HepG2 (cell line): ENCODE measurements around the gene PCDH10. TPM values are rescaled to one million over a fixed set of nuclear protein-coding genes. Genes with fewer than 3 reads are reported as not detected.

Source experiments
- ATAC-seq: fragments of 200-7000 bp; cut with Tn5 transposase; 3 replicates; pipeline ENCODE4 v1.9.1; 2020; ENCODE audit warnings: mild to moderate bottlenecking, moderate library complexity
- BruUV-seq: library from RNA; stranded (reverse); fragments of 400-500 nt; replicated peaks from 2 replicates; lab custom pipeline; 2021; lab: Mats Ljungman, UMichigan
- CTCF ChIA-PET: fragments of 300-600 bp; formaldehyde crosslinking; extraction: SDS; loops from one replicate; lab custom pipeline; 2021; ENCODE audit warnings: low total read pairs, inconsistent platforms, low intra/inter-chr PET ratio; lab: Yijun Ruan, JAX
- POLR2A ChIA-PET: fragments of 350-600 bp; sonication (Branson Sonifier 250); formaldehyde crosslinking; loops from one replicate; lab custom pipeline; 2020; ENCODE audit warnings: antibody characterized with exemption, inconsistent platforms; lab: Yijun Ruan, JAX
- DNase-seq: peaks from one replicate; pipeline ENCODE4 v3.0.0-alpha.2; 2015; ENCODE audit warnings: low spot score
- FAIRE-seq: peaks from 3 replicates; lab custom pipeline; 2011; peaks lifted over from hg19 to GRCh38; lab: Jason Lieb, UNC
- H2AFZ ChIP-seq: one replicate; pipeline ENCODE4 v1.6.1; 2011; ENCODE audit warnings: low read length, inconsistent platforms
- H3K27ac ChIP-seq: fragments of 300-600 bp; 3 replicates; pipeline ENCODE4 v1.8.0; 2011; ENCODE audit warnings: mixed run types, mild to moderate bottlenecking, mixed read lengths, low read length, inconsistent platforms; ENCODE audit not compliant: insufficient read depth; ENCODE audit errors: extremely low read length
- H3K27me3 ChIP-seq, 2 experiments: fragments of 200-600 bp in 1 of 2; 2 replicates in 1 of 2; 3 replicates in 1 of 2; pipeline versions ENCODE4 v1.6.0 to v1.8.0; 2011; ENCODE audit warnings: low read length in 2 of 2, mild to moderate bottlenecking in 2 of 2, moderate library complexity in 2 of 2, inconsistent platforms in 1 of 2; ENCODE audit not compliant: insufficient read depth in 2 of 2, control insufficient read depth in 1 of 2
- H3K36me3 ChIP-seq, 2 experiments: fragments of 200-600 bp in 1 of 2; replicated peaks in 1 of 2; 2 replicates in 1 of 2; 3 replicates in 1 of 2; pipeline versions ENCODE4 v1.5.1 to v1.8.0; 2011; ENCODE audit warnings: low read length in 2 of 2, inconsistent platforms in 1 of 2; ENCODE audit not compliant: insufficient read depth in 2 of 2, control insufficient read depth in 1 of 2
- H3K4me1 ChIP-seq: 2 replicates; pipeline ENCODE4 v1.5.1; 2012; ENCODE audit warnings: low read length, inconsistent platforms; ENCODE audit not compliant: insufficient read depth
- H3K4me2 ChIP-seq: 2 replicates; pipeline ENCODE4 v1.6.0; 2011; ENCODE audit warnings: low read depth, low read length, inconsistent platforms
- H3K4me3 ChIP-seq, 3 experiments: fragments of 200-600 bp in 1 of 3; sonication (generic), shearing (Covaris generic) in 1 of 3; replicated peaks in 1 of 3; 2 replicates each; pipeline ENCODE4 v1.5.1; 2011 to 2016; ENCODE audit warnings: low read length in 3 of 3, inconsistent platforms in 2 of 3, low read depth in 2 of 3, mild to moderate bottlenecking in 2 of 3, control low read depth in 1 of 3, mixed read lengths in 1 of 3; ENCODE audit not compliant: insufficient read depth in 1 of 3
- H3K79me2 ChIP-seq: one replicate; pipeline ENCODE4 v1.6.1; 2011; ENCODE audit warnings: low read length, inconsistent platforms; ENCODE audit not compliant: insufficient read depth
- H3K9ac ChIP-seq: 2 replicates; pipeline ENCODE4 v1.6.0; 2011; ENCODE audit warnings: mild to moderate bottlenecking, low read depth, low read length, inconsistent platforms; ENCODE audit not compliant: insufficient read depth
- H3K9me3 ChIP-seq: 2 replicates; pipeline ENCODE4 v1.5.1; 2012; ENCODE audit warnings: mild to moderate bottlenecking, low read length
- H4K20me1 ChIP-seq: 2 replicates; pipeline ENCODE4 v1.6.0; 2011; ENCODE audit warnings: inconsistent platforms, mild to moderate bottlenecking, low read length, moderate library complexity; ENCODE audit not compliant: insufficient read depth
- ADNP ChIP-seq: sonication (generic); formaldehyde crosslinking; IDR thresholded peaks from 2 replicates; pipeline ENCODE4 v1.4.0; 2020; ENCODE audit warnings: missing genetic modification reagents
- CHD2 ChIP-seq: IDR thresholded peaks from 2 replicates; pipeline ENCODE4 v1.6.1; 2011; ENCODE audit warnings: low read depth, low read length, improper control_type of control experiment
- FOXA3 ChIP-seq: IDR thresholded peaks from 2 replicates; pipeline ENCODE4 v1.6.1; 2016; ENCODE audit warnings: missing genetic modification reagents, missing compliant biosample characterization
- JARID2 ChIP-seq: sonication (generic); formaldehyde crosslinking; IDR thresholded peaks from 2 replicates; pipeline ENCODE4 v1.8.1; 2023; ENCODE audit warnings: missing genetic modification reagents, inconsistent platforms; ENCODE audit not compliant: insufficient replicate concordance
- MTF1 ChIP-seq: sonication (generic); formaldehyde crosslinking; IDR thresholded peaks from 2 replicates; pipeline ENCODE4 v1.5.0; 2020; ENCODE audit warnings: missing genetic modification reagents
- NBN ChIP-seq: fragments of 450-650 bp; conservative IDR thresholded peaks from 2 replicates; pipeline ENCODE4 v1.6.1; 2017
- PHB2 ChIP-seq: fragments of 450-650 bp; IDR thresholded peaks from 2 replicates; pipeline ENCODE4 v1.6.1; 2018; ENCODE audit not compliant: partially characterized antibody
- PHF5A ChIP-seq: IDR thresholded peaks from one replicate; pipeline ENCODE4 v1.6.1; 2018; ENCODE audit warnings: low read depth, missing genetic modification reagents; ENCODE audit not compliant: unreplicated experiment
- POLR2A ChIP-seq, 2 experiments: IDR thresholded peaks; 2 replicates each; pipeline ENCODE4 v1.6.1; 2011; ENCODE audit warnings: low read depth in 2 of 2, low read length in 2 of 2, mild to moderate bottlenecking in 1 of 2, moderate library complexity in 1 of 2; ENCODE audit not compliant: insufficient read depth in 1 of 2
- RELA ChIP-seq: sonication (generic); formaldehyde crosslinking; IDR thresholded peaks from 2 replicates; pipeline ENCODE4 v1.4.0; 2020; ENCODE audit warnings: missing genetic modification reagents
- THYN1 ChIP-seq: sonication (generic); formaldehyde crosslinking; IDR thresholded peaks from 2 replicates; pipeline ENCODE4 v1.8.1; 2023; ENCODE audit warnings: low read depth, mild to moderate bottlenecking, moderate library complexity, missing genetic modification reagents, borderline replicate concordance
- ZFP1 ChIP-seq: IDR thresholded peaks from 2 replicates; pipeline ENCODE4 v1.6.1; 2016
- ZFP62 ChIP-seq: sonication (generic); formaldehyde crosslinking; IDR thresholded peaks from 2 replicates; pipeline ENCODE4 v1.4.0; 2020; ENCODE audit warnings: missing genetic modification reagents
- ZNF256 ChIP-seq: sonication (generic); formaldehyde crosslinking; conservative IDR thresholded peaks from 2 replicates; pipeline ENCODE4 v1.4.0; 2020; ENCODE audit warnings: missing genetic modification reagents
- ZNF335 ChIP-seq: sonication (generic); formaldehyde crosslinking; IDR thresholded peaks from 2 replicates; pipeline ENCODE4 v1.4.0; 2020; ENCODE audit warnings: missing genetic modification reagents
- ZNF468 ChIP-seq: sonication (generic); formaldehyde crosslinking; IDR thresholded peaks from 2 replicates; pipeline ENCODE4 v1.8.0; 2022; ENCODE audit warnings: mild to moderate bottlenecking, moderate library complexity, missing genetic modification reagents
- ZNF770 ChIP-seq: sonication (generic); formaldehyde crosslinking; IDR thresholded peaks from 2 replicates; pipeline ENCODE4 v1.5.0; 2020; ENCODE audit warnings: mild to moderate bottlenecking, missing genetic modification reagents
- WGBS: methylation state at CpG from one replicate; pipeline ENCODE4 v1.1.6; 2017; ENCODE audit warnings: low lambda C conversion rate; 5-methylcytosine and 5-hydroxymethylcytosine counted together
- in situ Hi-C: cut with HindIII; loops from 2 replicates; pipeline ENCODE4 v1.10.0; 2017; ENCODE audit warnings: low pct_unique_long_range_greater_than_20kb; ENCODE audit not compliant: extremely low pct_ligation_motif_present
- intact Hi-C: fragments of 100-400 bp; cut with micrococcal nuclease; formaldehyde crosslinking; loops from one replicate; pipeline ENCODE4 v1.10.0; 2022; ENCODE audit not compliant: unreplicated experiment
- polyA plus RNA-seq, 8 experiments: library from polyadenylated mRNA; depleted of rRNA in 3 of 8; stranded (reverse) in 7 of 8; unstranded in 1 of 8; fragments of >200 nt; fragmentation: Illumina TruSeq in 4 of 8; extraction: Trizol in 4 of 8; gene quantifications; 2 replicates each; pipeline versions ENCODE4 v1.2.1 to v1.2.3, GENCODE V29; 2011 to 2016; ENCODE audit warnings: low read depth in 4 of 8, missing spikeins in 1 of 8, mixed read lengths in 1 of 8; ENCODE audit not compliant: insufficient read depth in 1 of 8
- total RNA-seq, 5 experiments: library from RNA; depleted of rRNA; stranded (reverse); fragments of >200 nt; fragmentation: Illumina TruSeq; extraction: Trizol; gene quantifications; 2 replicates each; pipeline ENCODE4 v1.2.3, GENCODE V29; 2016; ENCODE audit warnings: low read depth in 1 of 5
- TF ChIP-seq, protein P1 (sequence below): sonication (generic); formaldehyde crosslinking; IDR thresholded peaks from 2 replicates; pipeline ENCODE4 v1.9.0; 2021; ENCODE audit warnings: missing genetic modification reagents, borderline replicate concordance
- TF ChIP-seq, protein P2 (sequence below): sonication (generic); formaldehyde crosslinking; IDR thresholded peaks from 2 replicates; pipeline ENCODE4 v1.4.0; 2020; ENCODE audit warnings: missing genetic modification reagents, low read depth, mild to moderate bottlenecking, borderline replicate concordance
- TF ChIP-seq, protein P3 (sequence below): sonication (generic); formaldehyde crosslinking; IDR thresholded peaks from 2 replicates; pipeline ENCODE4 v1.5.0; 2020; ENCODE audit warnings: missing genetic modification reagents

Gene PCDH10
- total and polyA plus RNA-seq, 2 of the 13 experiments (the other 11 are each of a cell fraction or from before 2014, with no cell fraction given) = not detected

- no peak overlapping the region for H3K4me2 ChIP-seq
- H3K9me3 ChIP-seq = no peaks in the 10 kb centered on the region
- DNase-seq = no peak
- CTCF ChIA-PET = no interaction called here
- ATAC-seq = no peak
- H3K27ac ChIP-seq = no peak overlapping the region
- WGBS = under 1% methylated on average over 6 of the region's 6 CpGs
- no TSS peak for BruUV-seq
- no peak overlapping the region for H2AFZ ChIP-seq
- no peaks in the 10 kb centered on the region for H3K79me2 ChIP-seq
- no peaks in the 10 kb centered on the region; a peak in 1 of 5 replicates for H3K27me3 ChIP-seq
- TF ChIP-seq RELA (CRISPR knock-in tag) = no peak
- TF ChIP-seq, protein P1, sequence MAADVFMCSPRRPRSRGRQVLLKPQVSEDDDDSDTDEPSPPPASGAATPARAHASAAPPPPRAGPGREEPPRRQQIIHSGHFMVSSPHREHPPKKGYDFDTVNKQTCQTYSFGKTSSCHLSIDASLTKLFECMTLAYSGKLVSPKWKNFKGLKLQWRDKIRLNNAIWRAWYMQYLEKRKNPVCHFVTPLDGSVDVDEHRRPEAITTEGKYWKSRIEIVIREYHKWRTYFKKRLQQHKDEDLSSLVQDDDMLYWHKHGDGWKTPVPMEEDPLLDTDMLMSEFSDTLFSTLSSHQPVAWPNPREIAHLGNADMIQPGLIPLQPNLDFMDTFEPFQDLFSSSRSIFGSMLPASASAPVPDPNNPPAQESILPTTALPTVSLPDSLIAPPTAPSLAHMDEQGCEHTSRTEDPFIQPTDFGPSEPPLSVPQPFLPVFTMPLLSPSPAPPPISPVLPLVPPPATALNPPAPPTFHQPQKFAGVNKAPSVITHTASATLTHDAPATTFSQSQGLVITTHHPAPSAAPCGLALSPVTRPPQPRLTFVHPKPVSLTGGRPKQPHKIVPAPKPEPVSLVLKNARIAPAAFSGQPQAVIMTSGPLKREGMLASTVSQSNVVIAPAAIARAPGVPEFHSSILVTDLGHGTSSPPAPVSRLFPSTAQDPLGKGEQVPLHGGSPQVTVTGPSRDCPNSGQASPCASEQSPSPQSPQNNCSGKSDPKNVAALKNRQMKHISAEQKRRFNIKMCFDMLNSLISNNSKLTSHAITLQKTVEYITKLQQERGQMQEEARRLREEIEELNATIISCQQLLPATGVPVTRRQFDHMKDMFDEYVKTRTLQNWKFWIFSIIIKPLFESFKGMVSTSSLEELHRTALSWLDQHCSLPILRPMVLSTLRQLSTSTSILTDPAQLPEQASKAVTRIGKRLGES (CRISPR knock-in tag) = no peak
- TF ChIP-seq, protein P2, sequence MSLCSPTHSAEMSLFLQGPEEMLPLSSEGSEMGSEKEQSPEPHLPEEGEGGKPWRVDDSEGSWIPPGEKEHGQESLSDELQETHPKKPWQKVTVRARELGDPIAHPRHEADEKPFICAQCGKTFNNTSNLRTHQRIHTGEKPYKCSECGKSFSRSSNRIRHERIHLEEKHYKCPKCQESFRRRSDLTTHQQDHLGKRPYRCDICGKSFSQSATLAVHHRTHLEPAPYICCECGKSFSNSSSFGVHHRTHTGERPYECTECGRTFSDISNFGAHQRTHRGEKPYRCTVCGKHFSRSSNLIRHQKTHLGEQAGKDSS = no peak
- TF ChIP-seq NBN = no peak
- TF ChIP-seq ZNF256 (CRISPR knock-in tag) = no peak
- TF ChIP-seq ZNF468 (CRISPR knock-in tag) = no peak
- no peak for TF ChIP-seq POLR2A (IDR thresholded peaks at IDR 0.05; ENCODE audit: insufficient read depth in 1 of 2, low read depth in 2 of 2, low read length in 2 of 2)
- TF ChIP-seq CHD2 = no peak
- TF ChIP-seq, protein P3, sequence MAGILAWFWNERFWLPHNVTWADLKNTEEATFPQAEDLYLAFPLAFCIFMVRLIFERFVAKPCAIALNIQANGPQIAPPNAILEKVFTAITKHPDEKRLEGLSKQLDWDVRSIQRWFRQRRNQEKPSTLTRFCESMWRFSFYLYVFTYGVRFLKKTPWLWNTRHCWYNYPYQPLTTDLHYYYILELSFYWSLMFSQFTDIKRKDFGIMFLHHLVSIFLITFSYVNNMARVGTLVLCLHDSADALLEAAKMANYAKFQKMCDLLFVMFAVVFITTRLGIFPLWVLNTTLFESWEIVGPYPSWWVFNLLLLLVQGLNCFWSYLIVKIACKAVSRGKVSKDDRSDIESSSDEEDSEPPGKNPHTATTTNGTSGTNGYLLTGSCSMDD = no peak
- TF ChIP-seq FOXA3 (CRISPR knock-in tag) = no peak
- TF ChIP-seq MTF1 (CRISPR knock-in tag) = no peak
- TF ChIP-seq PHB2 = no peak
- no peak for TF ChIP-seq ZFP1
- no peak for TF ChIP-seq ZNF770 (CRISPR knock-in tag)
- TF ChIP-seq PHF5A (CRISPR knock-in tag) = no peak
- TF ChIP-seq ZFP62 (CRISPR knock-in tag) = no peak
- no peak for TF ChIP-seq ADNP
- no peak for TF ChIP-seq JARID2 (CRISPR knock-in tag)
- no peak for TF ChIP-seq THYN1
- no peak for TF ChIP-seq ZNF335 (CRISPR knock-in tag)
- TF ChIP-seq, all 625 proteins: peak for 0
- Histone ChIP-seq H3K9ac (no peak overlapping the region), H3K4me3 (no peak overlapping the region), H3K36me3 (no peaks in the 10 kb centered on the region), H4K20me1 (no peaks in the 10 kb centered on the region), H3K4me1 (no peaks in the 10 kb centered on the region)
- intact Hi-C loops (no loop called here), in situ Hi-C loops (no loop called here)
- POLR2A ChIA-PET = no interaction called here
- FAIRE-seq = no peak
Measured at GRCh38 chr4:133102043-133102442, 47.1 kb upstream of the PCDH10 start.
